NCI-H2107 treated with DMSO at 0.1 percent for 48 hours (cell line): Measurements from ENCODE around the gene AGAP3.

Experiments
- DNase-seq: peaks from one replicate; lab custom pipeline; 2025; ENCODE audit not compliant: unreplicated experiment; lab: John Stamatoyannopoulos, UW

AGAP3 gene

GRCh38 chr7:151134743-151135524 is 48.7 kb downstream of the AGAP3 start:
- DNase-seq = no peak

GRCh38 chr7:151135525-151135845 is 49.2 kb downstream of the AGAP3 start:
- no peak for DNase-seq

GRCh38 chr7:151135866-151136843 is 49.9 kb downstream of the AGAP3 start:
- DNase-seq = no peak

- DNase-seq = no peak
Measured at GRCh38 chr7:151137076-151137675, 50.9 kb downstream of the AGAP3 start.

- DNase-seq = no peak
Measured at GRCh38 chr7:151137791-151138152, 51.5 kb downstream of the AGAP3 start.

GRCh38 chr7:151138153-151138851 is 52.0 kb downstream of the AGAP3 start:
- no peak for DNase-seq

- no peak for DNase-seq
Measured at GRCh38 chr7:151139071-151139790, 53.0 kb downstream of the AGAP3 start.

GRCh38 chr7:151139791-151140190 is 53.5 kb downstream of the AGAP3 start:
- DNase-seq = no peak

- DNase-seq = no peak
Measured at GRCh38 chr7:151140826-151141225, 54.6 kb downstream of the AGAP3 start.

- DNase-seq = no peak
Measured at GRCh38 chr7:151141311-151141854, 55.1 kb downstream of the AGAP3 start.

GRCh38 chr7:151141855-151142685 is 55.8 kb downstream of the AGAP3 start:
- DNase-seq = no peak

- DNase-seq = no peak
Measured at GRCh38 chr7:151142686-151143040, 56.4 kb downstream of the AGAP3 start.

GRCh38 chr7:151143261-151144015 is 57.2 kb downstream of the AGAP3 start:
- no peak for DNase-seq

GRCh38 chr7:151144387-151144786 is 58.1 kb downstream of the AGAP3 start:
- no peak for DNase-seq

- no peak for DNase-seq
Measured at GRCh38 chr7:151146761-151147160, 60.5 kb downstream of the AGAP3 start.

- DNase-seq = no peak
Measured at GRCh38 chr7:151148319-151149259, 62.3 kb downstream of the AGAP3 start.

- no peak for DNase-seq
Measured at GRCh38 chr7:151150388-151150787, 64.1 kb downstream of the AGAP3 start.
